GM12892 (cell line): ENCODE measurements around the gene LEKR1.

ENCODE experiments used
- POLR2A ChIP-seq: IDR thresholded peaks from 2 replicates; pipeline ENCODE4 v1.6.1; 2011; ENCODE audit warnings: low read depth, low read length, control low read depth
- POLR2AphosphoS5 ChIP-seq: IDR thresholded peaks from 2 replicates; pipeline ENCODE4 v1.6.1; 2011; ENCODE audit warnings: low read depth, low read length, control low read depth
- TAF1 ChIP-seq: IDR thresholded peaks from 2 replicates; pipeline ENCODE4 v1.6.1; 2011; ENCODE audit warnings: low read depth, mild to moderate bottlenecking, control low read depth, low read length, borderline replicate concordance

DNA sequence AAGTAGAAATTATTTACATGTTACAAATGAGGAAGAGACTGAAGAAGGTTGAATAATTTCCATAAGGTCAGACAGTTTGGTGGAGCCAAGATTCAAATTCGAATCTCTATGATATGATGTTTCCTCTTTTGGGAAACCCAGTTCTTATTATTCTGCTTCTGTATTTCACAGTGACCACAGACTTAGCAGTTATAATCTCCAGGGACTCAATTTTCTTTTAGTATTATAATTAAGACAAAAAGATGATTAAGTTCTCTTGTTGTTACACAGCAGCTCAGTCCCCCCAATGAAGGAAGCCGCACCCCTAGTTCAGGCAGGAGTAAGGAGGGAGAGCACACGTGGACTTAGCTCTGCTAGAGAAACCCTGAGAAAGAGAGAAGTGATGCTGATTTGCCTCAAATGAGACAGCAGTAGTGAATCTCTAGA, 203.2 kb downstream of the LEKR1 start:
- TF ChIP-seq POLR2A (no peak), TAF1 (no peak), POLR2AphosphoS5 (no peak)
